Keratinocyte (primary cell): ENCODE data around the gene SEMA3A. TPM values are rescaled to one million over a fixed set of nuclear protein-coding genes. Genes with fewer than 3 reads are reported as not detected.

Source experiments
- DNase-seq: peaks from one replicate; pipeline ENCODE4 v3.0.0-alpha.2; 2011; ENCODE audit warnings: low read depth, missing footprints, low spot score
- FAIRE-seq: peaks from 2 replicates; lab custom pipeline; 2011; peaks lifted over from hg19 to GRCh38; lab: Jason Lieb, UNC
- H2AFZ ChIP-seq: 2 replicates; pipeline ENCODE4 v1.6.0; 2012; ENCODE audit warnings: low read length, control low read depth, inconsistent platforms; ENCODE audit not compliant: control insufficient read depth
- H3K27ac ChIP-seq: 2 replicates; pipeline ENCODE4 v1.5.1; 2011; ENCODE audit warnings: low read length; ENCODE audit not compliant: control insufficient read depth, insufficient read depth
- H3K27me3 ChIP-seq: 3 replicates; pipeline ENCODE4 v1.6.0; 2011; ENCODE audit warnings: low read length; ENCODE audit not compliant: control insufficient read depth, insufficient read depth; ENCODE audit errors: extremely low read depth
- H3K36me3 ChIP-seq, 2 experiments: 2 replicates in 1 of 2; 3 replicates in 1 of 2; pipeline ENCODE4 v1.5.1; 2011; ENCODE audit warnings: low read length in 2 of 2, mild to moderate bottlenecking in 1 of 2; ENCODE audit not compliant: control insufficient read depth in 2 of 2, insufficient read depth in 2 of 2; ENCODE audit errors: extremely low read depth in 1 of 2
- H3K4me1 ChIP-seq: 3 replicates; pipeline ENCODE4 v1.5.1; 2011; ENCODE audit warnings: low read length; ENCODE audit not compliant: control insufficient read depth, insufficient read depth; ENCODE audit errors: extremely low read depth
- H3K4me2 ChIP-seq: 3 replicates; pipeline ENCODE4 v1.6.0; 2011; ENCODE audit warnings: low read depth, low read length; ENCODE audit not compliant: control insufficient read depth, insufficient read depth; ENCODE audit errors: extremely low read depth
- H3K4me3 ChIP-seq, 3 experiments: fragments of 200-600 bp in 1 of 3; sonication (generic) in 1 of 3; 2 replicates in 2 of 3; 3 replicates in 1 of 3; pipeline ENCODE4 v1.5.1; 2011 to 2016; ENCODE audit warnings: low read length in 3 of 3, mild to moderate bottlenecking in 3 of 3, control low read depth in 2 of 3, inconsistent platforms in 1 of 3, low read depth in 1 of 3, mixed read lengths in 1 of 3, mixed run types in 1 of 3, moderate library complexity in 1 of 3; ENCODE audit not compliant: control insufficient read depth in 2 of 3, insufficient read depth in 2 of 3; ENCODE audit errors: extremely low read depth in 1 of 3
- H3K79me2 ChIP-seq: 2 replicates; pipeline ENCODE4 v1.6.0; 2012; ENCODE audit warnings: low read length; ENCODE audit not compliant: control insufficient read depth, insufficient read depth
- H3K9ac ChIP-seq: 3 replicates; pipeline ENCODE4 v1.6.0; 2011; ENCODE audit warnings: low read length; ENCODE audit not compliant: control insufficient read depth, insufficient read depth; ENCODE audit errors: extremely low read depth
- H3K9me1 ChIP-seq: 3 replicates; pipeline ENCODE4 v1.6.0; 2011; ENCODE audit warnings: low read length; ENCODE audit not compliant: control insufficient read depth, insufficient read depth; ENCODE audit errors: extremely low read depth
- H3K9me3 ChIP-seq: 2 replicates; pipeline ENCODE4 v1.5.1; 2012; ENCODE audit warnings: low read depth, low read length; ENCODE audit not compliant: control insufficient read depth
- H4K20me1 ChIP-seq: 3 replicates; pipeline ENCODE4 v1.6.0; 2011; ENCODE audit warnings: low read length; ENCODE audit not compliant: control insufficient read depth, insufficient read depth; ENCODE audit errors: extremely low read depth
- CTCF ChIP-seq, 3 experiments: IDR thresholded peaks in 1 of 3; conservative IDR thresholded peaks in 1 of 3; optimal IDR thresholded peaks in 1 of 3; 2 replicates in 2 of 3; 3 replicates in 1 of 3; pipeline versions ENCODE3 to v1.5.1; 2011; ENCODE audit warnings: low read length in 3 of 3, mild to moderate bottlenecking in 3 of 3, moderate library complexity in 2 of 3, control low read depth in 1 of 3, inconsistent platforms in 1 of 3; ENCODE audit not compliant: insufficient read depth in 2 of 3; ENCODE audit errors: extremely low read depth in 1 of 3
- EZH2 ChIP-seq: IDR thresholded peaks from one replicate; pipeline ENCODE4 v1.6.1; 2012; ENCODE audit warnings: inconsistent platforms, mild to moderate bottlenecking, low read length, moderate library complexity
- dilution Hi-C: fragments of 300-500 bp; cut with MboI; formaldehyde crosslinking; loops from one replicate; pipeline ENCODE4 v1.7.0; 2020; ENCODE audit warnings: low sequenced_read_pairs; ENCODE audit not compliant: extremely low pct_ligation_motif_present
- polyA plus RNA-seq, 5 experiments: library from polyadenylated mRNA; depleted of rRNA in 3 of 5; stranded (reverse) in 3 of 5; stranded (forward) in 1 of 5; unstranded in 1 of 5; fragments of >200 nt; gene quantifications; 1 replicate in 1 of 5; 2 replicates in 3 of 5; 3 replicates in 1 of 5; pipeline versions ENCODE4 v1.2.1 to v1.2.3, GENCODE V29; 2011 to 2012; ENCODE audit warnings: missing spikeins in 2 of 5, low read depth in 1 of 5, low replicate concordance in 1 of 5

The SEMA3A gene
- polyA plus RNA-seq, 1 donor (not counting 4 experiments of a cell fraction or from before 2014, with no cell fraction given), result 2.1 TPM

DNA sequence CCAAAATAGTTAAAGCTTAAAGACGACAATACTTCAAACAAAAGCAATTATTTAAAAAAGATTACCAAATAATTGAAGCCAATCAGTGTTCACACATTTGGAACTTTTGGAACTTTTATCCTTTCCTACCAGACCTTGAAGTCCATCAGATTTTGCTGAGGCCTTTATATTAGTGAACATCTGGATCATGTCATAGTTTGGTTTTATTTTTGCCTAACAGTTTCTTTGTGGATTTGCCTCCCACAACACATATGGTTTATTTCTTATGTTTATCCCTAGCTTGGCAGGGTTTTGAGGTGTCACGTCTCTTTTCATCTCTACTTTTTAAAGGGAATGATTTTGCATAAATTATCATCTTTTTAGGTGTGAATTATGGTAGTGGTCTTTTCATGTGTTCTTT, 242.4 kb downstream of the SEMA3A start:
- Histone ChIP-seq H2AFZ (no peak overlapping the region), H3K9me3 (no peaks in the 10 kb centered on the region), H3K9me1 (no peaks in the 10 kb centered on the region), H3K27me3 (no peaks in the 10 kb centered on the region), H3K79me2 (no peaks in the 10 kb centered on the region), H4K20me1 (no peaks in the 10 kb centered on the region), H3K27ac (no peak overlapping the region), H3K4me3 (no peak overlapping the region), H3K4me1 (no peaks in the 10 kb centered on the region), H3K4me2 (no peak overlapping the region), H3K36me3 (no peaks in the 10 kb centered on the region), H3K9ac (no peak overlapping the region)
- dilution Hi-C loops, result no loop called here
- FAIRE-seq, result no peak
- no peak for DNase-seq
- no peak for TF ChIP-seq CTCF (optimal IDR thresholded peaks at IDR 0.05 in 1 of 3, IDR thresholded peaks at IDR 0.05 in 1 of 3, conservative IDR thresholded peaks at IDR 0.05 in 1 of 3; ENCODE audit: extremely low read depth in 1 of 3, insufficient read depth in 2 of 3, low read length in 3 of 3)
- TF ChIP-seq EZH2, result no peak

DNA sequence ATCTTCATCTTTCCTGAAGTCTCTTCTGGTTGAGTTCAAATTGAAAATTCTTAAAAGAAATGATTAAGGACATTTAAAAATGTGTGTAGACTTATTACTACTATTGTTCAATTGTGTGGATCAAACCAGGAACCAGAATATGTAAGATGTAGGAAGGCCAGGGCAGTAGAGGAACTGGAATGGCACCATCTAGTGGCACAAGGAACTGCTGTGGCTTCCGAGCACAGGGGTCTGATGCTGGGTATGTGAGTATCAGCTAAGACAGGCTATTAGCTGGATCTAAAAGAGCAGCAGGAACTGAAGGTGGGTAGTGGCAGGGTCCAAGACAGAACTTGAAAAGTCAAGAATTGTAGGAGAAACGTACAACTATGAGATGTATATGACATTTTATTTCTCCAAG, 247.3 kb downstream of the SEMA3A start:
- TF ChIP-seq EZH2 (no peak), CTCF (optimal IDR thresholded peaks at IDR 0.05 in 1 of 3, IDR thresholded peaks at IDR 0.05 in 1 of 3, conservative IDR thresholded peaks at IDR 0.05 in 1 of 3; ENCODE audit: extremely low read depth in 1 of 3, insufficient read depth in 2 of 3, low read length in 3 of 3) (peak; percentile 40 to 76 (median 58))
- FAIRE-seq (no peak), DNase-seq (no peak)
- Histone ChIP-seq H3K4me1 (no peaks in the 10 kb centered on the region), H3K4me2 (no peak overlapping the region), H3K27me3 (no peaks in the 10 kb centered on the region), H4K20me1 (no peaks in the 10 kb centered on the region), H3K9ac (no peak overlapping the region), H3K9me3 (no peaks in the 10 kb centered on the region), H3K36me3 (no peaks in the 10 kb centered on the region), H3K4me3 (no peak overlapping the region), H3K9me1 (no peaks in the 10 kb centered on the region), H2AFZ (no peak overlapping the region), H3K79me2 (no peaks in the 10 kb centered on the region), H3K27ac (no peak overlapping the region)
- dilution Hi-C loops, result loop anchor here (25.0 kb wide), 1 partner anchor 1065 kb away; no protein-coding TSS in a partner anchor
